KOPT-K1 (cell line): ENCODE data around the gene STPG2.
"Not testable (repeated sequence)": the region's sequence is repeated elsewhere in the genome, so short reads cannot be mapped to it uniquely, and the experiment has no call there.

ENCODE experiments used
- H3K27ac ChIP-seq: fragments of 200-600 bp; sonication (generic); 2 replicates; pipeline ENCODE4 v1.5.1; 2016; ENCODE audit warnings: antibody characterized with exemption, mild to moderate bottlenecking, low read depth, low read length; ENCODE audit not compliant: poor library complexity, severe bottlenecking
- H3K36me3 ChIP-seq: fragments of 200-600 bp; sonication (generic); 2 replicates; pipeline ENCODE4 v1.5.1; 2017; ENCODE audit warnings: antibody characterized with exemption, mild to moderate bottlenecking, low read length, moderate library complexity; ENCODE audit not compliant: insufficient read depth
- H3K9me3 ChIP-seq: fragments of 200-600 bp; sonication (generic); 2 replicates; pipeline ENCODE4 v1.5.1; 2017; ENCODE audit warnings: antibody characterized with exemption, low read length, mild to moderate bottlenecking; ENCODE audit not compliant: insufficient read depth, poor library complexity, severe bottlenecking

The STPG2 gene

GRCh38 chr4:97938141-97938540 lies 205.1 kb downstream of the STPG2 start:
- no peak overlapping the region for H3K27ac ChIP-seq
- no peaks in the 10 kb centered on the region for H3K36me3 ChIP-seq
- H3K9me3 ChIP-seq, result peaks cover 14% of the 10 kb centered on the region

DNA sequence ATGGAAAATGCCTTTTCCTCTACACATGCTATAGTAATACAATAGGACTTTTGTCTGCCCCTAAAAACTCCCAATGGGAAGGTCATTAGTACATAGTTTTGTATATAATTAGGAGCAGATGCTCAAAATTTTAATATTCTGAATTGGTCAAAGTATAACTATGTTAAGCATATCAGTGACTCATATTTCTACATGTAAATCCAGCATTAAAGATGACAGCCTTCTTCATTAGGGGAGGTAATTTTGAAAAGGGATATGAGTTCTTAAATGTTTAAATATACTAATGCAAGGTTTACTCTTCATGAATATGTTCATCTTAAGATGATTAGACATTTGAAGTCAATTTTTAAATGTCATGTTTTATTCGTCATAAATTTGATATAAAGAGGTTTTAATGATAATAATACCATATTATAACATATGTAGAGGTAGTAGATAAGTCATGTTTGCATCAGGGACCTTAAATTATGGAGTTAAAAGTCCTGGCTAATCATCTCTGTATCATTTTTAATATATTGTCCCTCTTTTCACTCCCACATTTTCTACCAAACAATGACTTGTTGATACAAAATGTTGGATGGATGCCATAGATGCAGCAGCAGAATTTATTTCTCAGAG lies 218.8 kb downstream of the STPG2 start:
- Histone ChIP-seq H3K36me3 (no peaks in the 10 kb centered on the region), H3K9me3 (no peaks in the 10 kb centered on the region), H3K27ac (no peak overlapping the region)

GRCh38 chr4:97923096-97923495 lies 220.2 kb downstream of the STPG2 start:
- H3K36me3 ChIP-seq, result no peaks in the 10 kb centered on the region
- no peak overlapping the region for H3K27ac ChIP-seq
- no peaks in the 10 kb centered on the region for H3K9me3 ChIP-seq

DNA sequence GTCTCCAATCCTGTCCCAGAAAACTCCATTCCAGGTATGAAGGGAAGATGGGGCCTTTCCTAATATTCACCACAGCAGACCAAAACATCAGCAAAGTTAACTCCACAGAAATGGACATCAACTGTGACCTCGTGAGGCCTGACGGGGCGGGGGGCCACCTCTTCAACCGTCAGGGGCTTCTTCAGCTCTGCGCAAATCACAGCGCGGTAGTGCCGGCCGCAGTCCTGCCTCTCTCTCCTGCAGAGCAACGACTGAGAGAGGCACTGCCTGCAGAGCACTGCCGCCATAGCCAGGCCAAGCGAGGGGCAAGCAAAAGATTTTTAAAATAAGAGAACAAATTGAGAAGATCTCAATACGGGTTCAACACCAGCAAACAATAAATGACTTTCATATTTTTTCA lies 226.2 kb downstream of the STPG2 start:
- Histone ChIP-seq H3K27ac (no peak overlapping the region), H3K9me3 (no peaks in the 10 kb centered on the region), H3K36me3 (no peaks in the 10 kb centered on the region)

- no peaks in the 10 kb centered on the region for H3K9me3 ChIP-seq
- H3K36me3 ChIP-seq, result no peaks in the 10 kb centered on the region
- no peak overlapping the region for H3K27ac ChIP-seq
These were observed 231.1 kb downstream of the STPG2 start for GRCh38 chr4:97912156-97912555.

DNA sequence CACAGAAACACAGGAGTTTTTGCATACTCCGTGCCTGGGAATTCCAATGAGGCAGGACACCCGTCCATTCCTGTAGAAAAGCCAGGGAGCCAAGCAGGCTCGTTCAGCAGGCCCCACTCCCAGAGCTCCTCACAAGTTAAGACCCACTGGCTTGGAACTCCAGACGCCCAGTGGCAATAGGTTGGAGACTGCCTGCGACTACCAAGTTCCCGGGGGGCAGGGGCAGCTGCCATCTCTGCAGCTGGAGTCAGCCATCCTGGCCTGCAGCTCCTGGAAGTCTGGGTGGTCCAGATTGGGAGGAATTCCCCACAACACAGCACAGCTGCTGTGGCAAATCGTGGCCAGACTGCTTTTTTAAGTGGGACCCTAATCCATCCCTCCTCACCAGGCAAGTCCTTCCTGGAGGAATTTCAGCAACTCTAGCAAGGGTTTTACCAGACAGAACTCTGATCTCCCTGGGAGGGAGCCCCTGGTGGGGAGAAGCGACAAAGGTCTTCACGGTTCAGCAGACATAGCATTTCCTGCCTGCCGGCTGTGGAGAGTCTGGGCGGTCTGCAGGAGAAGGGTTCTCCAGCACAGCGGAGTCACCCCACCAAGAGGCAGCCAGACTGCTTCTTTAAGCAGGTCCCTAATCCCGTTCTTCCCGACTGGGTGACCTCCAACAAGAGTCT lies 231.9 kb downstream of the STPG2 start:
- Histone ChIP-seq H3K9me3 (no peaks in the 10 kb centered on the region), H3K36me3 (no peaks in the 10 kb centered on the region), H3K27ac (no peak overlapping the region)

DNA sequence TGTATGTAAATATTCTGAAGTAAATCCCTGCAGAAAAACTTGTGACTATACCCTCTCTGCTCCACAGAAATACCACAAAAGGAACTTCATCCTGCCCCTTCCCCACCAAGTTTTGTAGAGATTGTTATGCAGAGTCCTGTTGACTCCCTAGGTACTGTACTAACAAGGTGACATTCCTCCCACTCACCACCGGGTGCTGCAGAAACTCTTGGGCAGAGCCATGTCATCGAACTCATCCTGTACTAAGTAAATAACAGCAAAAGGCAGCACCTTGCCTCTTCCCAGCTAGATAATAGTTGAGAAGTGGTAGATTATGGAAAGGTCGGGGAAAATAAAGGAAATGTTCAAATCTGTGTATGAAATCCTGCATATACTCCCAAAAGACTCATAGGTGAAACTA lies 233.3 kb downstream of the STPG2 start:
- Histone ChIP-seq H3K36me3 (no peaks in the 10 kb centered on the region), H3K9me3 (no peaks in the 10 kb centered on the region), H3K27ac (no peak overlapping the region)

- not testable (repeated sequence) for H3K36me3 ChIP-seq, H3K27ac ChIP-seq, H3K9me3 ChIP-seq
These were observed 239.7 kb downstream of the STPG2 start for GRCh38 chr4:97903436-97904189.

- H3K27ac ChIP-seq, result no peak overlapping the region
- no peaks in the 10 kb centered on the region for H3K9me3 ChIP-seq
- H3K36me3 ChIP-seq, result no peaks in the 10 kb centered on the region
These were observed 243.0 kb downstream of the STPG2 start for GRCh38 chr4:97900229-97900628.

DNA sequence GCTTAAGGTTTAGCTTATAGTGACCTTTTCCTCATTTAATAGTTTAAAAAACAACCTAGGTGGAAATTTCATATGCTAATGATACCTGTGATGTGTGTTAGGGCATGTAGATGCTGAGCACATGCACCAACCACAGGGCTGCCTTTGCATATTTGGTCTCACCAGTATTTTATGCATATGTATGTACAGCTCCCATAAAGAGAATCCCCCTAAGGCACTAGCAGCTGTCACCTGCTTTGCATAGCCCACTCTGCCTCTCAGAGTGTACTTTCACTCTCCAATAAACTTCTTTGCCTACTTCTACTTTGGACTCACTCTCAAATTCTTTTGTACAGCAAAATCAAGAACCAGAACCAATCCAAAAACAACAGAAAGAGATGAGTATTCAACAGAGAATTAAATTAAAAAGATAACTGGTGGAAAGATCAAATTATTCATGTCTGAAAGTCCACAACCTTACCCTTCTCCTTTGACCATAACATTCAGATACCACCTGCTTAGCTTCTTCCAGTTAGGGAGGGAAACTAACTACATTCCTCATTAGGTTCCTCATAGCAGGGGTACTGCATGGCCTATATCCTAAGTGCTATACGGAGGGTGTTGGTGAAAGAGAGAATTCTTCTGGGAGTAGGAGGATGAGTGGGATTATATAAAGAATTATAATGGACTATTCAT lies 250.5 kb downstream of the STPG2 start:
- no peak overlapping the region for H3K27ac ChIP-seq
- no peaks in the 10 kb centered on the region for H3K36me3 ChIP-seq
- no peaks in the 10 kb centered on the region for H3K9me3 ChIP-seq

- no peak overlapping the region for H3K27ac ChIP-seq
- no peaks in the 10 kb centered on the region for H3K9me3 ChIP-seq
These were observed 263.3 kb downstream of the STPG2 start for GRCh38 chr4:97879942-97880341.

DNA sequence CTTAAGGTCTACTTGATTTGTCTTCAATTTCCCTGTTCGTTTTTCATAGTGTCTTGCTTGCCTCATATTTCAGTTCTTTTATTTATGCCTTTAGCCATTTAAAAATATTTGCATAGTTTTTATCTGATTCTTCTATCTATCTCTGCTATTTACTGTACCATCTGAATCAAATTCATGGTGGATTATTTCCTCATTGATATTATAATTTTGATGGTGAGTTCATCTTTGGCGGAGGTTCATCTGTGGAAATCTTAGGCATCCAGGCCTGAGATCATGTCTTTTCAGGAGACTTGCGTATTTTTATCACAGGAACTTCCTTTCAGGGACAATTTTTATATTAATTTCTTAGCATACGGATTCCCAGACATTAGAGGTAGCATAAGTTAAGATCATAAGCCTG lies 275.2 kb downstream of the STPG2 start:
- H3K27ac ChIP-seq, result no peak overlapping the region
- no peaks in the 10 kb centered on the region for H3K9me3 ChIP-seq
- no peaks in the 10 kb centered on the region for H3K36me3 ChIP-seq

More at GRCh38 chr4:97879942-97880341, 263.3 kb downstream of the STPG2 start:
- no peaks in the 10 kb centered on the region for H3K36me3 ChIP-seq

GRCh38 chr4:97867557-97868091 lies 275.7 kb downstream of the STPG2 start:
- Histone ChIP-seq H3K9me3 (no peaks in the 10 kb centered on the region), H3K36me3 (no peaks in the 10 kb centered on the region), H3K27ac (no peak overlapping the region)

DNA sequence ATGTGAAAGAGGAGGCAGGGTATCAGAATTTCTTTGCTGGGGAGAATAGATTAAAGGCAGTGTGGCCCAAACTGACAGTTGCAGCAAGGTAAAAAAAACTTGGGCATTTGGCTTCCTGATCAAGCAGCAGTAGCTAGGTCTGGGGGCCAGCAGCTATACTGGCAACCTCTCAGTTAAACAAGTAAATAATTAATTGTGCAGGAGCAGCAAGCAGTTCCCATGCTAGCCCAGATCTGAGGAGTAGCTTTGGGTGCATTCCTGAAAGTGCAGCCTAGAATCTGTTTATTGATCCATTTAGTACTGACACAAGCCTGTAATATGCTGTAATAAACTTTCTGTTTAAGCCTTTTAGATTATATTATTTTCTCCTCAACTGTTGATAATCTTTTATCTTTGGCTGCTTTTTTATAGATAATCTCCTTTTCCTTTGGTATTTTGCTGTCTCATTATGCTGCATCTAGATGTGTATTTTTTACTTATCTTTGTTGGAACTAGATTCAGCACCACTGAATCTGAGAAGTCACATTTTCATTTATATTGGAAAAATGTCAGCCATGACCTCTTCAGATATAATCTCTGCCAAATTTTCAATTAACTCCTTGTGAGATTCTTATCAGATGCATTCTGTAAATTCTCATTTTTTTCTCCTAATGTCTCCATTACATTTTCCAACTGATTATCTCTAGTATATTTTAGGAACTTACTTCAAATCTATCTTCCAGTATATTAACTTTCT lies 276.3 kb downstream of the STPG2 start:
- no peak overlapping the region for H3K27ac ChIP-seq
- no peaks in the 10 kb centered on the region for H3K36me3 ChIP-seq
- no peaks in the 10 kb centered on the region for H3K9me3 ChIP-seq
